NCI-H524 (cell line): ENCODE results near the gene CDON.

Experiments used
- DNase-seq, 2 experiments: peaks; one replicate each; lab custom pipeline; 2025; lab: John Stamatoyannopoulos, UW

Gene CDON

GRCh38 chr11:125956391-125957134 lies 106.1 kb downstream of the CDON start:
- DNase-seq = no peak

DNA sequence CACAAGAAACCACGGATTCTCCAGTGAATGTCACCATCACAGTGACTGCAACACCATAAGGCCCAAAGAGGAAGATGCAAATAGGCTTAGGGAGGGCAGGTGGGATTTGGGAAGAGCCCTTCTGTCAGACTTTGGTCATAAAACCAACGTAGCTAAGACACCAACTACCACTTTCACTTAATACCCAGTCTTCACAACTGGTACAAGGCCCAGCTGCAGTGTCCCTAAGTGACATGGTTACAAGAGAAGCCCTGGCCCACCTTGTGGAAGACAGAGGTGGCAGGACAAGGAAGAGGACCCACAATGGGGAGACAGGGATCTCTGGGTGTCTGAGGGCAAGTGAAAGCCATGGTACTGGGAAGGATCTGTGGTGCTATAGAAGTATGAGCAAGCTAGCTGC lies 106.8 kb downstream of the CDON start:
- no peak for DNase-seq

GRCh38 chr11:125954945-125955640 lies 107.6 kb downstream of the CDON start:
- DNase-seq = no peak

- no peak for DNase-seq
Observed at GRCh38 chr11:125954123-125954944, 108.3 kb downstream of the CDON start.

- DNase-seq = no peak
Observed at GRCh38 chr11:125953401-125953935, 109.2 kb downstream of the CDON start.

- no peak for DNase-seq
Observed at GRCh38 chr11:125952973-125953372, 109.7 kb downstream of the CDON start.

GRCh38 chr11:125952559-125952958 lies 110.1 kb downstream of the CDON start:
- no peak for DNase-seq

DNA sequence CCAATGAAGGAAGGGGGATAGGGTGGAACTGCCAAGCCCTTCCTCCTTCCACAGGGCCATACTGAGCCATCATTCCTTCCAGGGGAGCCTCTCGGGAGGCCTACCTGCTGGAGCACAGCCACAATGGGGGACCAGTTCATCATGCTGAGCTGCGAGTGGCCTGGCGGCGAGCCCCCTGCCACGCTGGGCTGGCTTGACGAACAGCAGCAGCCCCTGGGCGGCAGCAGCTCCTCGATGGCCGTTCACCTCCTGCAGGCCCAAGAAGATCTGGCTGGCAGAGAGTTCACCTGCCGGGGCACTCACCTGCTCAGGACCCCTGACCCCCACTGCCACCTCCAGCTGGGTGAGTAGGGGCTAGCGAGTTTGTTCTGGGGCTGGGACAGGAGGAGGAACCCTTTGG lies 110.9 kb downstream of the CDON start:
- no peak for DNase-seq

DNA sequence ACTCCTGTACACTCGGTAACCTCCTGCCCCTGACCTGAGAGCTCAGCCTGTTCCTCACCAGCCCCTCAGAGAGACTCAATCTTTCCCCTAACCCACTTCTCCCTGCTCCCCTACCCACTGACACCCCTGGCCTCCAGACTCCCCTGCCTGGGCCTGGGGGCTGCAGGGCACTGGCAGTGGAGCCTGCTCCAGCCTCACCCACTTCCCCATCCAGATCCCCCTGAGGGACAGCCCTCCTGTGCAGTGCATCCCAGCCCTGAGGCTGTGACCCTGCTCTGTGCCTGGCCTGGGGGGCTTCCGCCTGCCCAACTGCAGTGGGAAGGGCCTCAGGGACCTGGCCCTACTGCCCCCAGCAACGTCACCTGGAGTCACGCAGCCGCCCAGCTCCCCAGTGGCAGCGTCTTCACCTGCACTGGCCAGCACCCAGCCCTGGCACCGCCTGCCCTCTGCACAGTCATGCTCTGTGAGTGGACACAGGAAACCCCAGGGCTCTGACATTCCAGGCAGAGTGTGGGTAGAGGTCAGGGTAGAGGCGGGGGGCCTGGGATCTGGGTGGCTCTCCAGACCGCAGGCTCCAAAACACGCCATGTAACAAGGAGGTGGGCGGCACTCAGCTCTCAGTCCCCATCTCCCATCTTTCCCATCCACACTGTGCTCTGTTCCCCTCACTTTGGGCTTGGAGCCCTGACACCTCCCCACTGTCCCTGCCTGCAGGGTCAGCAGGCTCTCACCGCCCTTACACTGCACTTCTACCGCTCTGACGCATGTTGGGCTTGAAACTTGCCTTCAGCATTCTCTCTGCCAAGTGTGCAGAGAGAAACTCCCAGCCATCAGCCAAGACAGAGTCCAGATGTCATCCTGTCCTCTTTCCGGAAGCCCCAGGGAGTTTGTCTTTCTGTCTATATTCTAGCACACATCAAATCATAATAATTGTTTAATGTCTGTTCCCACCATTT lies 111.7 kb downstream of the CDON start:
- DNase-seq = no peak

DNA sequence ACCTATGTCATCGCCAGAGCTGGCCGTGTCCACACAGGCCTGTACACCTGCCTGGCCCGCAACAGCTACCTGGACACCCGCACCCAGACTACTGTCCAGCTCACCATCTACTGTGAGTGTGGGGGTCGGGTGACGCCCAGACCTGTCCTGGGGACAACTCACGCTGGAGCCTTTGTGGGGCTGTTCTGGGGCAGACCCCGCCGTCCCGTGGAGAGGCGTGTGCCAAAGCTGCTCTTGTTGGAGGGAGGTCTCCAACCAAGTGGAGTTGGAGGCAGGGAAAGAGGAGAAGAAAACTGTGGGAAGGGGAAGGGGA lies 112.5 kb downstream of the CDON start:
- DNase-seq = no peak

DNA sequence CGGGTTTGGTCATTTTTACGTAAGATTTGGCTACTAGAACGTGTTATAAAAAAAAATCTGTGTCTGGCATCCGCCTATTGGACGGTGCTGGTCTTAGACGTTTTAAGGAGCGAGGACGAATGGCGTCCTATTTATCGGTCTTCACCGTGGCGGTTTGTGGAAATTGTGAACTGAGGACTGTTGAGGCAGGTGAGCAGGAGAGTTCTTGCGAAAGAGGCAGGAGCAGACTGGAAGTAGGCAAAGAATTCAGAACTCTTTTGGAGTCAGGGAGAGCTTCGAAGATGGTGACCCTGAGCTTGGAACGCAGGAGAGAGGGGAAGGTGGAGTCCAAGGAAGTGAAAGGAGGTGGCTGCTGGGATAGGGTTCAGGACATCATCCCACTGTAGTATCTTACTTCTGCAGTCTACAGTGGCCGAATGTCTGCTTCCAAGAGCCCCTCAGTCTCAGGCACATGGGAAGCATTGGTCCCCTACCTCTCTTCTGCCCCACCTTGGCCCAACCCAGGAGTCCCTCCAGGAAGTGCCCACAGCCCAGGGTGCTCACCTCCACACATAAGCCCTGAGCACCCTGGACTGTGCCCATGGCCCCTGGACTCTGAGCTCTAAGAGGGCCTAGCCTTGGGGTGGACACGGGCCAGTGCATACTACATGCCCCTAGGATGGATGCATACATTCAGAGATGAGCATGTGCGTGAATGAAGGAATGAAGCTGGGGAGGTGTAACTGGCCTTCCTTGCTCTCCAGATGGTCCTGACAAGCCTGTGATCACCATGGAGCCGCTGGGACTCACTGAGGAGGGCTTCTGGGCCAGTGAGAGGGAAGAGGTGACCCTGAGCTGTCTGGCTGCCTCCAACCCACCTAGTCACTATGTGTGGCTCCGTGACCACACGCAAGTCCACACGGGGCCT lies 113.1 kb downstream of the CDON start:
- DNase-seq = no peak

GRCh38 chr11:125948278-125949051 lies 114.2 kb downstream of the CDON start:
- no peak for DNase-seq

DNA sequence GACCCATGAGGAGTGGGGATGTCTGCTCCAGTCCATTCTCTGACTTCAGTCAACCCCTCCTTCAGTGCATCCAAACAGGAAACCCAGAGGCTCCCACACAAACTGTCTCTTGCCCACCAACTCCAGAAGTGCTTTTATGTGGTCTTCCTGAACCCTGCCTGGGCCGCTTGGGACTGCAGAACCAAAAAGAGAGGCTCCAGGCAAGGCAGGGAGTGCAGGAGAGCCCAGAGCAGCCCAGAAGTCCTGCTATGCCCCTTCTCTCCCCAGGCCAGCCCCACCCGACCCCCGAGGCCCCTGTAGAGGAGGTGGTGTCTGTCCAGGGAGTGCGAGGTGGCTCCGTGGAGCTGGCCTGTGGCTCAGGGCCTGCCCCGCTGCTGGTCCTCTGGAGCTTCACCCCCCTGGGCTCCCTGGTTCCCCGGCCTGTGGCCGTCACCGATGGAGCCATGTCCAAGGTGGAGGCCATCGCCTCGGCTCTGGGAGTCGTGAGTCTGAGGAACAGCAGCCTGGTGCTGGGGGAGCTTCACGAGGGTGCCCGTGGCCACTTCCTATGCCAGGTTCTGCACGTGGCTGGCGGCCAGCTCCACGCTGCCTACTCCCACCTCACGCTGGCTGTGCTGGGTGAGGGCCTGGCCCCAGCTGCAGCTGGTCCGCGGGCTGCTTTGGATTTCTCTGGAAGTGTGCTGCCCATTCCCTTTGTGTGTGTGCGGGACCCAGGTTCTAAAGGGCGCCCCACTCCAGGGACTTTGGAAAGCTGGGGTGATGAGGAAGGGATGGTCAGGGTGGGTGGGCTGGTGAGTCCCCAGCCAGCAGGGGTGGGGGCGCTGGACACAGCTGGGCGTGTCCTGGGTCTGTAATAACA lies 115.0 kb downstream of the CDON start:
- DNase-seq = no peak

DNA sequence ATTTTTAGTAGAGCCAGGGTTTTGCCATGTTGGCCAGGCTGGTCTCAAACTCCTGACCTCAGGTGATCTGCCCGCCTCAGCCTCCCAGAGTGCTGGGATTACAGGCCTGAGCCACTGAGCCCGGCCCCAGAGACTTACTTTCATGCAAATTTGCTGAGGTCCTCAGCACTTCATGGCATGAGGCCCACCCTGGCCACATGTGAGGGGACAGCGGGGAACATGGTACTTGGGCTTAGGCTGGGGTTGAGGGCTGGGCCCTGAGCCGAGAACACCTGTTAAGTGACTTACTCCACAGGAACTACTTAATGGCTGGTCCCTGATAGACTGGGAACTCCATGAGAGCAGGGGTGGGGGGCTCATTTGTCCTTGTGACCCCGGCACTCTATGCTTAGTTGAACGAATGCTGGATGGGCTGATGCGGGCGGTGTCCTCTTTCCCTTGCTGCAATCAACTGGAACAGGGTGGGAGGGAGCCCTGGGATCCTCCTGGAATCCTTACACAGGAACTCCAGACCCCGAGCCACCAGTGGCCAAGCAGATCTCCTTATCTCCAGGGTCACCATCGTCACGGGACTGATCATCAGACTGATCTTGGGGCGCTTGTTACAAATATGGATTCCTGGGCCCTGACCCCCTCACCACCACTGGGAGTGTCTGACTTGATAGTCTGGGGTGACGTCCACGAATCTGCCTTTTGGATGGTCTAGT lies 115.8 kb downstream of the CDON start:
- DNase-seq = no peak

DNA sequence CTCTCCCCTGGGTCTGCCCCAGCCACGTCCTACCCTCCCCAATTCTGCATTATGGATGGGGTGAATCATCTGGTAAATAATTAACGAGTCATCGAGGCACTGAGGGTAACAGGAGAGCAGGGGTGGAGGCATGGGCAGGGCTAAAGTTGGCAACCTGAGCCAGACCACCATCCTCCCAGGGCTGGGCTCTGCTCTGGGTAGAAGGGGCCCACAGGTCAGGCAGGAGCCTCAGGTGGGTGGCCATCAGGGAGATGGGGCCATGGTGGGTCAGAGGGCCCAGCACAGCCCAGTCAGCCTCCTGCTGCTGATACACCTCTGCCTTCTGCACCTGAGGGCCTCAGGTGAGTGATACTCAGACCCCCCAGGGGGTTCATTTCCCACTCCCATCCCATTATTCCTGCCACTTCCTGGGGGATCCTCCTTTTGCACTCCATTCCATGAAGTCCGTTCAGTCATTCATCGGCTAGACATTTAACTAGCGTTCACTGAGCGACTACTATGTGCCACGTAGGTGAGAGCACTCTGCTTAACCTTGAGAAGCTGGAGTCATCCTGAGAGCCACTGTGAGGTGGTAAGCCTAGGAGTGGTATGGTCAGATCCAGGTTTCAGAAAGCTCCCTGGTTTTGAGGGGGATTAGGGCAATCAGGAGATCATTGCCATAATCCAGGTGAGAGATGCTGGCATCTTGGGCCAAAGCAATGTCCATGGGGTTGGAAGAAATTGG lies 116.7 kb downstream of the CDON start, which contains the start of gene VSIG10L2:
Gene VSIG10L2 (plus strand): TSS at position 248 of the 724 bp plus-strand sequence. CDS start 12 bp downstream, at position 260.
- DNase-seq = no peak

GRCh38 chr11:125945011-125945796 lies 117.5 kb downstream of the CDON start:
- peak in 1 of 2 experiments; percentile 17 for DNase-seq
